G401.6 (cell line): Measurements from ENCODE around the gene GABRQ.
"Not testable (repeated sequence)": the region's sequence is repeated elsewhere in the genome, so short reads cannot be mapped to it uniquely, and the experiment has no call there.

Source experiments
- FAIRE-seq: peaks from 2 replicates; lab custom pipeline; 2012; peaks lifted over from hg19 to GRCh38; lab: Jason Lieb, UNC

The GABRQ gene

DNA sequence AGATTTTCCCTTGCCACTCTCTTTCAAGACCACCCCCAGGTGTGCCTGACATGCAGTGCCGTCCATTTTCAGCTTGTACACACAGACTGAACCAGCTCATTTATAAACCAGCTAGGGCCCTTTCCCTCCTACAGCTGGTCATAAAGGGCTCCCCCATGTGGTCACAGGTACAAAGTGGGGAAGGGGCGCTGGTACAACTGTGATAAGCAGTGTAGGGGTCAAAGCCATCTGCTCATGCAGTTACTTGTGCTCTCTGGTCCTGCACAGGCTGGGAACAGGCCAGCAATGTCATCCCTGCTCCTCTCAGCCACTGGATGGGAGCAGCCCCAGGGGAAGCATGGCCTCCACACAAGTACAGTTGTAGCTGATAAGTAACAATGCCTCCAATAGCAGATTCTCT lies 20.6 kb downstream of the GABRQ start:
- FAIRE-seq = no peak

DNA sequence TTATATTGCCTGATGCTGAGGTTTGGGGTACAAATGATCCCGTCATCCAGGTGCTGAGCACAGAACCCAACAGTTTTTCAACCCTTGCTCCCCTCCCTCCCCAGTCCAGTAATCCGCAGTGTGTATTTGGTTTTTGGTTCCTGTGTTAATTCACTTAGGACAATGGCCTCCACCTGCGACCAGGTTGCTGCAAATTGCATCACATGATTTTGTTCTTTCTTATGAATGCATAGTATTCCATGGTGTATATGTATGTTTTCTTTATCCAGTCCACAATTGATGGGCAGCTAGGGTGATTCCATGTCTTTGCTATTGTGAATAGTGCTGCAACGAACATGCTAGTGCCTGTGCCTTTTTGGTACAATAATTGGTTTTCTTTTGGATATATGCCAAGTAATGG lies 25.4 kb downstream of the GABRQ start:
- no peak for FAIRE-seq

DNA sequence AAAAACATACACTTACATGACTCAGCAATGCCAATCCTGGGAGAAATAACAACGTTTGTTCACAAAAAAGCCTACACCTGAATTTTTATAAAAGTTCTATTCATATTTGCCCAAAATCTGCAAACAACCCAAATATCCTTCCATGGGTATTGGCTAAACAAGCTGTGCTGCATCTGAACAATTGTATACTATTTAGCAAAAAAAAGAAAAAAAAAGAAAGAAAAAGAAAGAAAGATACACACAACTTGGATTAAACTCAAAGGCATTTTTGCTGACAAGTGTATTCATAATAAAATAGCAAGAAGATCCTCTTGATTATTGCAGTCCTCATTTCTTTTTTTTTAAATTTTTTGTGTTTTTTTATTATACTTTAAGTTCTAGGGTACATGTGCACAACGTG lies 36.4 kb downstream of the GABRQ start:
- no peak for FAIRE-seq

DNA sequence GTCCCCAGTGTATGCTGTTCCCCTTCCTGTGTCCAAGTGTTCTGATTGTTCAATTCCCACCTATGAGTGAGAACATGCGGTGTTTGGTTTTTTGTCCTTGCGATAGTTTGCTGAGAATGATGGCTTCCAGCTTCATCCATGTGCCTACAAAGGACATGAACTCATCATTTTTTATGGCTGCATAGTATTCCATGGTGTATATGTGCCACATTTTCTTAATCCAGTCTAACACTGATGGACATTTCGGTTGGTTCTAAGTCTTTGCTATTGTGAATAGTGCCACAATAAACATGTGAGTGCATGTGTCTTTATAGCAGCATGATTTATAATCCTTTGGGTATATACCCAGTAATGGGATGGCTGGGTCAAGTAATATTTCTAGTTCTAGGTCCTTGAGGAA lies 37.0 kb downstream of the GABRQ start:
- not testable (repeated sequence) for FAIRE-seq

DNA sequence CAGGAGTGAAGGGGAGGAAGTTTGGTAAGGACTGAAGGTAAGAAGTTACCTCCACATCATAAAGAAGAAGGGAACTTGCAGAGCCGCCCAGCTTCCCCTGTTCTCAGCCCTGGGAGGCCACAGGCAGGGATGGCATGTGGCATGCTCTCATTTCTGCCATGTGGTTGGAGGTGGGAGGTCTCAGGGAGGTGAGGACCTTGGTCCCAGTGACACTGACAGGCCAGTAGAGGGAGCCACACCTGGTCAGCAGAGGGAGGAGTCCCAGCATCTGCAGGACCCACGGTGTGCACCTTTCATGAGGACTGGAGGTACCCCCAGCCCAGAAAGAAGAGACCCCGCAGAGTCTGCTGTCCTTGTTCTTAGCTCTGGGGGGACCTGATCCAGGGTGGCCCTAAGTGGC lies 43.3 kb downstream of the GABRQ start:
- not testable (repeated sequence) for FAIRE-seq

DNA sequence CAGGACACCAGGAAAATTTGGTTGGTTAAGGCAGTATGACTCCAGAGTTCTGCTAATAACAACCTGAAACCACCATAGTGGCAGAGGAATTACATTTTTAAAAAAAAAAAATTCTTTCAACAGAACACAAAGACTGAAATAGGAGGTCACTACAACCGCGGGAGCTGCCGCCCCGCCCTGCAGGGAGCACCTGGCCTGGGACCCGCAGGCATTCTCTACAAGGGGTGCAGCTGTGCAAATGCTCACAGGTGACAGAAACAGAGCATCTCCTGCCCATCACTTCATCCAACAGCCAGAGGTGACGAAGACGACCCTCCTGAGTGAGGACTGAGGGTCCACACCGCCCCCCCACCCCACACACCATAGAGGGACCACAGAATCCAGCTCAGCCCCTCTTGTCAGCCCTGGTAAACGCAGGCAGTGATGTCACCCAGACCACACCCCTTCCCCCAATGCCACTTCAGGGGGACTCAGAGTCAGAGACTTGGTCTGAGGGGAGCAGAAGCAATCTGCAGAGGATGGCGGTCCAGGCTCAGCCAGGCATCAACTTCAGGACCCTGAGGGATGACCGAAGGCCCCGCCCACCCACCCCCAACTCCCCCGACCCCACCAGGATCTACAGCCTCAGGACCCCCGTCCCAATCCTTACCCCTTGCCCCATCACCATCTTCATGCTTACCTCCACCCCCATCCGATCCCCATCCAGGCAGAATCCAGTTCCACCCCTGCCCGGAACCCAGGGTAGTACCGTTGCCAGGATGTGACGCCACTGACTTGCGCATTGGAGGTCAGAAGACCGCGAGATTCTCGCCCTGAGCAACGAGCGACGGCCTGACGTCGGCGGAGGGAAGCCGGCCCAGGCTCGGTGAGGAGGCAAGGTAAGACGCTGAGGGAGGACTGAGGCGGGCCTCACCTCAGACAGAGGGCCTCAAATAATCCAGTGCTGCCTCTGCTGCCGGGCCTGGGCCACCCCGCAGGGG lies 60.5 kb downstream of the GABRQ start, which contains the start of gene MAGEA3:
Gene MAGEA3, plus strand, starts transcription at position 843 of the 980 bp plus-strand sequence. CDS start 2,039 bp downstream, outside the sequence.
- FAIRE-seq = not testable (repeated sequence)

DNA sequence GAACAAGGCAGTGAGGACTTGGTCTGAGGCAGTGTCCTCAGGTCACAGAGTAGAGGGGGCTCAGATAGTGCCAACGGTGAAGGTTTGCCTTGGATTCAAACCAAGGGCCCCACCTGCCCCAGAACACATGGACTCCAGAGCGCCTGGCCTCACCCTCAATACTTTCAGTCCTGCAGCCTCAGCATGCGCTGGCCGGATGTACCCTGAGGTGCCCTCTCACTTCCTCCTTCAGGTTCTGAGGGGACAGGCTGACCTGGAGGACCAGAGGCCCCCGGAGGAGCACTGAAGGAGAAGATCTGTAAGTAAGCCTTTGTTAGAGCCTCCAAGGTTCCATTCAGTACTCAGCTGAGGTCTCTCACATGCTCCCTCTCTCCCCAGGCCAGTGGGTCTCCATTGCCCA lies 62.7 kb downstream of the GABRQ start:
- FAIRE-seq = not testable (repeated sequence)

DNA sequence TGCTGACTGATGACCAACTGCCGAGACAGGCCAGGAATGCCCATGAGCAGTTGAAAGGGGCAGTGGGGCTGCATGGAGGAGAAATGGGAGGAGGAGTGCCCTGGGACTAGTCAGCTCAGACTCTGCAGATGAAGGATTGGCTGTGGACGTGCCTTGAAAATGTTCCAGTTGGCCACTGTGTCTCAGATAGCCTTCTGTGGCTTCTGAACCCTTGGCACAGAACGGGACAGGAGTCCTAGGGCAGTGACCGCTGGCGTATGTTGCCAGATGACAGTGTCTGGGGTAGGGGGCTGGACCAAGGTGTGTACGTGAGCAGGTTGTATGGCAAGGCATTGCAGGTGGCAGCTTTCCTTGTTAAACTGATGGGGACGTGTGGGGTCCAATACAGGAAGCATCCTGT lies 68.8 kb downstream of the GABRQ start:
- not testable (repeated sequence) for FAIRE-seq
